Measurements from ENCODE around the gene AQP4. TPM values are rescaled to one million over a fixed set of nuclear protein-coding genes. Genes with fewer than 3 reads are reported as not detected.

AQP4 gene, protein sequence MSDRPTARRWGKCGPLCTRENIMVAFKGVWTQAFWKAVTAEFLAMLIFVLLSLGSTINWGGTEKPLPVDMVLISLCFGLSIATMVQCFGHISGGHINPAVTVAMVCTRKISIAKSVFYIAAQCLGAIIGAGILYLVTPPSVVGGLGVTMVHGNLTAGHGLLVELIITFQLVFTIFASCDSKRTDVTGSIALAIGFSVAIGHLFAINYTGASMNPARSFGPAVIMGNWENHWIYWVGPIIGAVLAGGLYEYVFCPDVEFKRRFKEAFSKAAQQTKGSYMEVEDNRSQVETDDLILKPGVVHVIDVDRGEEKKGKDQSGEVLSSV
- 0.43 TPM for polyA plus RNA-seq (2013, experiment 1 of 4)
- 0.55 TPM for polyA plus RNA-seq (2013, experiment 2 of 4)
- 0.43 TPM for polyA plus RNA-seq (2013, experiment 3 of 4)
- 0.49 TPM for polyA plus RNA-seq (2013, experiment 4 of 4)

DNA sequence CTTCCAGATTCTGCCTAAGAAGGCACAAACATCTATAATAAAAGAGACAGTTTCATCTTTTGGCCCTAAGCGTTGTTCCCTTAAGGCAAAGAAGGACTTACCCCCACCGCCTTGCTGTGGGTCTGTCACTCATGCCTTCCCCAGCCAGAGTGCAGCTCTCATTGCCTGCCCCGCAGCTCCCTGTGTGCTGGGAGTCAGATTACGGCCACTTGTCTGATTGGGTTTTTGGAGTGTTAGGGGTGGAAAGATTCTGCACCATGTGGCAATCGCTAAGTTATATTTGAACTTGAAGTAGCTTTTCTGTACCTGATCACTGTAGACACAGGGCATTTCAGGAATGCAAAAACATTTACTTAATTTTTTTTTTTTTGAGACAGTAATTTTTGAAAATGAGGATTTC lies at the start of gene AQP4:
TSS of gene AQP4 (minus strand) at position 151 of the 400 bp plus-strand sequence. CDS start at position 133, 18 bp downstream.
- Histone ChIP-seq H3K27ac (ENCODE audit: insufficient read depth, low read depth, low read length, poor library complexity, severe bottlenecking) (no peak within 1 kb of the TSS), H3K4me1 (ENCODE audit: control insufficient read depth, insufficient read depth, low read length) (peaks cover 11% of the 10 kb centered on the region), H3K27me3 (ENCODE audit: control insufficient read depth, insufficient read depth, low read length, poor library complexity, severe bottlenecking) (peaks cover 22% of the 10 kb centered on the region), H3K36me3 (ENCODE audit: control insufficient read depth, insufficient read depth, low read length) (no peaks in the 10 kb centered on the region), H3K9me3 (ENCODE audit: control insufficient read depth, low read length) (no peaks in the 10 kb centered on the region), H3K4me3 (ENCODE audit: insufficient read depth, low read depth, low read length) (no peak within 1 kb of the TSS)
- 38 to 42% methylated on average over 5 of the region's 5 CpGs for WGBS, 2 experiments

DNA sequence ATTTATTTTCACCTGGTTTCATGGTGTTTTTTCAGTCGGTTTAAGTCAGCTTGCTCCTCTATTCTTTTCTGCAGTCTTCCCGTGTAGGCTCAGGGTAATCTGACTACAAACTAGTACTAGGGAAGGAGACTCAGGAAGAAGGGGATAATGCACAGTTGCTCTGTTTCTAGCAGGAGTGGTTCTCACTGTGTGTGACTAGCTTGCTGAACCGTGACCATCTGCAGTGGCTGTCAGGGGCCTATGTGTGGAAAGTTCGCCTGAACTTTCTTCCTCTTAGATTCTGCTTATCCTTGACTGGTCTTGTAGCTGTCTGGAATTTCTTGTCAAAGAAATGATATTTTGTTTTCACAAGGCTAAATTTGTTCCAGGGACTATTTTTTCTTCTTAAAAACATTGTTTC lies 46.3 kb upstream of the AQP4 start:
- H3K9me3 ChIP-seq (ENCODE audit: control insufficient read depth, low read length) = no peaks in the 10 kb centered on the region
- no peak overlapping the region for H3K4me3 ChIP-seq (ENCODE audit: insufficient read depth, low read depth, low read length)
- 76% methylated on average over 4 of the region's 4 CpGs for WGBS, 2 experiments
- H3K36me3 ChIP-seq (ENCODE audit: control insufficient read depth, insufficient read depth, low read length) = no peaks in the 10 kb centered on the region
- no peaks in the 10 kb centered on the region for H3K27me3 ChIP-seq (ENCODE audit: control insufficient read depth, insufficient read depth, low read length, poor library complexity, severe bottlenecking)
- no peak overlapping the region for H3K27ac ChIP-seq (ENCODE audit: insufficient read depth, low read depth, low read length, poor library complexity, severe bottlenecking)
- peaks cover 12% of the 10 kb centered on the region for H3K4me1 ChIP-seq (ENCODE audit: control insufficient read depth, insufficient read depth, low read length)

DNA sequence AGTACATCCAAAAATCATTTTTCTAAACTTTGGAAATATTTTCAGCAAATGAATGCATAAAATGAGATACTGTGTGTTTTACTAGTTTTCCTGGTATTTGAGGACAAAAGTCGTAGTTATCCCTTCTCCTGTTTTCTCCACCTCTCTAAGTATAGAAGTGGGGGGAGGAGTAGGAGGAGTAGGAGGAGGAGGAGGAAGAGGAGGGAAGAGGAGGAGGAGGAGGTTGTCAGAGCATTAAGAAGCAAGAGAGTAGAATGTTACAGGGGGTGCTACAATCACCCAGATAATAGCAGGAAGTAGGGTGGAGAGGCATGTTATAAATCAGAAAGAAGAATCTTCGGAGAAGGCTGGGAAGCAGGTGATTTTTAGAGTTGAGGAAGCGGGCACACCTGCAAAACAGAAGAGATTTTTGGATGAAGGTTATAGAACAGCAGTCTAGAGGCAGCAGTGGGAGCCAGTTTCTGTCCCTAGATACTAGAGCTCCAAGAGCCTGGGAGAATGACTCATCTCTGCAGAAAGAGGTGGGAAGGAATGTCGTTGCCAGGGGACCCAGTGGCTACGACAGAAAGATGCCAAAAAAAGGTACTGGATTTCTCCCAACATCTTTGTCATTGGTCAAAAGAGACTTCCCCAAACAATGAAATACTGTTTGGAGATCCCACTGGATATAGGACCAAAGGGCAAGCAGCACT lies 44.2 kb upstream of the AQP4 start:
- 57 to 71% methylated on average over 5 of the region's 5 CpGs for WGBS, 2 experiments
- H3K4me3 ChIP-seq (ENCODE audit: insufficient read depth, low read depth, low read length) = no peak overlapping the region
- no peaks in the 10 kb centered on the region for H3K27me3 ChIP-seq (ENCODE audit: control insufficient read depth, insufficient read depth, low read length, poor library complexity, severe bottlenecking)

DNA sequence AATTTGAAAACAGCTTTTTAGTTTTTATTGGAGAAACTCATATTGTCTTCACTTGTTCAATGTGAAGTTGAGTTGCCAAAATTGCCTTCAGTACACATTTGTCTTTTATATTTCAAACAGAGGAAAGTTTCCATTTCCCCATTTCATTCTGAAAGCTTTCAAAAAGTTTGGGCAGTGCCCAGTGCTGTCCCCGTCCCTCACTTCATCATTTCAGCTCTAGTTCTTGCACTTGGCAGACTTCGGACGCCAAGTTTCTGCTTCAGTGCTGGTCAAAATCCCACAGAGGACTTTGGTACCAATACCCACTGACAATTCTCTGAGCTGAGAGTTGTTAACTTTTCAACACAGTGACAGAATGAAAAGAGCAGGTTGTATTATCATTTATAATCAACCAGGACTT lies 43.4 kb upstream of the AQP4 start:
- Histone ChIP-seq H3K27ac (ENCODE audit: insufficient read depth, low read depth, low read length, poor library complexity, severe bottlenecking) (no peak overlapping the region), H3K4me1 (ENCODE audit: control insufficient read depth, insufficient read depth, low read length) (peaks cover 12% of the 10 kb centered on the region), H3K36me3 (ENCODE audit: control insufficient read depth, insufficient read depth, low read length) (no peaks in the 10 kb centered on the region), H3K27me3 (ENCODE audit: control insufficient read depth, insufficient read depth, low read length, poor library complexity, severe bottlenecking) (no peaks in the 10 kb centered on the region), H3K4me3 (ENCODE audit: insufficient read depth, low read depth, low read length) (no peak overlapping the region), H3K9me3 (ENCODE audit: control insufficient read depth, low read length) (peaks cover 4% of the 10 kb centered on the region)
- WGBS, 2 experiments = 80 to 85% methylated on average over 3 of the region's 3 CpGs

More for the DNA sequence above, 44.2 kb upstream of the AQP4 start:
- no peaks in the 10 kb centered on the region for H3K9me3 ChIP-seq (ENCODE audit: control insufficient read depth, low read length)
- peaks cover 12% of the 10 kb centered on the region for H3K4me1 ChIP-seq (ENCODE audit: control insufficient read depth, insufficient read depth, low read length)
- no peak overlapping the region for H3K27ac ChIP-seq (ENCODE audit: insufficient read depth, low read depth, low read length, poor library complexity, severe bottlenecking)
- H3K36me3 ChIP-seq (ENCODE audit: control insufficient read depth, insufficient read depth, low read length) = no peaks in the 10 kb centered on the region

DNA sequence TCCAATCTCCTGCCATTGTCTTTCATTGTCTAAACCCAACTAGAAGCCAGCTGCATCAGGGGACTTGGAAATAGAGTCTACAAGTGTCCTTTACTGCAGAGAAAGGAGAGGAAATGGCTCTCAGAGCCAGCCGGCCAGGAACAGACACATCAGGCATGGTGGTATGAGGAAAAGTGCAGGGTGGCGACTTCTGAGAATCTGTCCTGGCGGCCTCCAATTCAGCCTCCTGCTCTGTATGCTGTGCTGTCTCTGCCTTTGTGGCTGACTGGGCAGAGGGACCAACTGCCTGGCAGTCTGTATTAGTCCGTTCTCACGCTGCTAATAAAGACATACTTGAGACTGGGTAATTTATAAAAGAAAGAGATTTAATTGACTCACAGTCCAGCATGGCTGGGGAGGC lies 36.8 kb upstream of the AQP4 start:
- peaks cover 6% of the 10 kb centered on the region for H3K9me3 ChIP-seq (ENCODE audit: control insufficient read depth, low read length)
- H3K27ac ChIP-seq (ENCODE audit: insufficient read depth, low read depth, low read length, poor library complexity, severe bottlenecking) = no peak overlapping the region
- no peaks in the 10 kb centered on the region for H3K27me3 ChIP-seq (ENCODE audit: control insufficient read depth, insufficient read depth, low read length, poor library complexity, severe bottlenecking)
- H3K4me3 ChIP-seq (ENCODE audit: insufficient read depth, low read depth, low read length) = no peak overlapping the region
- H3K36me3 ChIP-seq (ENCODE audit: control insufficient read depth, insufficient read depth, low read length) = no peaks in the 10 kb centered on the region
- H3K4me1 ChIP-seq (ENCODE audit: control insufficient read depth, insufficient read depth, low read length) = no peaks in the 10 kb centered on the region
- WGBS, 2 experiments = 91 to 95% methylated on average over 5 of the region's 5 CpGs

DNA sequence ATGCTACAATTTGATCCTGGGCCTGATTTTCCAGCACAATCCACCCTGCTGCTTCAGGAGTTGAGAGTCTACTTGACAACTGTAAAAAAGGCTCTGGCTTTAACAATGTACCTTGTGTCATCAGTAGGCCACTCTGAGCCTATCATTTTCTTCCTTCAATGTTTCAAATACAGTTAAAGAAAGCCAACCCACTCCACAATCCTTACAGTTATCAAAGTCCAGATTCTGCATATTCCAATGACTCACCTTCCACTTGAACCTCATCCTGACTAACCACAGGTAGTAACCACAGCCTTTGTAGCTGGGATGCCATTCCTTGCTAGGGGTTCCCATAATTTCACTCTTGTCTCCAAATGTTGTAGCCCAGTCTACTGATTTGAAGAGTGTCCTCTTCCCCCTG lies 35.5 kb upstream of the AQP4 start:
- Histone ChIP-seq H3K9me3 (ENCODE audit: control insufficient read depth, low read length) (peaks cover 6% of the 10 kb centered on the region), H3K36me3 (ENCODE audit: control insufficient read depth, insufficient read depth, low read length) (no peaks in the 10 kb centered on the region), H3K27me3 (ENCODE audit: control insufficient read depth, insufficient read depth, low read length, poor library complexity, severe bottlenecking) (no peaks in the 10 kb centered on the region), H3K4me3 (ENCODE audit: insufficient read depth, low read depth, low read length) (no peak overlapping the region), H3K27ac (ENCODE audit: insufficient read depth, low read depth, low read length, poor library complexity, severe bottlenecking) (no peak overlapping the region), H3K4me1 (ENCODE audit: control insufficient read depth, insufficient read depth, low read length) (no peaks in the 10 kb centered on the region)

DNA sequence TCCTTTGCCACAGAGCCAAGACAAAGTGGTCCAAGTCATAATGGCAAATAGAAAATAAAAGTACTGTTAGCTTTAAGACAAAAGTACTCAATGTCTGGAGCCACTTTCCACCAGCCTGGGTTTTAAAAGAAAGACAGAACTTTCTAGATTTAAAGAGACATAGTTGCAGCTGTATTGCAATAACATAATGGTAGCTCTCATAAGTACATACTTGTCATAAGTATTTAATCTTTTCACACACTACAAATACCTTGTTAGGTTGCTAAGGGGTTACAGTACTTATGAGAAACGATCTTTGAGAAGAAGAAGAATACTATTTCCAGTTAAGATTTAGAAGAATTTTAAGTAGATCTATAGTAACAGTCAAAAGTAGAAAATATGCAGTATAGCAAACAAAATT lies 28.9 kb upstream of the AQP4 start:
- WGBS, 2 experiments = 100% methylated on average over 1 of the region's 1 CpG; no CpG with 5 or more reads in 1 of the 2 experiments
- H3K4me1 ChIP-seq (ENCODE audit: control insufficient read depth, insufficient read depth, low read length) = no peaks in the 10 kb centered on the region
- H3K36me3 ChIP-seq (ENCODE audit: control insufficient read depth, insufficient read depth, low read length) = no peaks in the 10 kb centered on the region
- no peaks in the 10 kb centered on the region for H3K27me3 ChIP-seq (ENCODE audit: control insufficient read depth, insufficient read depth, low read length, poor library complexity, severe bottlenecking)
- no peak overlapping the region for H3K27ac ChIP-seq (ENCODE audit: insufficient read depth, low read depth, low read length, poor library complexity, severe bottlenecking)
- H3K4me3 ChIP-seq (ENCODE audit: insufficient read depth, low read depth, low read length) = no peak overlapping the region
- no peaks in the 10 kb centered on the region for H3K9me3 ChIP-seq (ENCODE audit: control insufficient read depth, low read length)

DNA sequence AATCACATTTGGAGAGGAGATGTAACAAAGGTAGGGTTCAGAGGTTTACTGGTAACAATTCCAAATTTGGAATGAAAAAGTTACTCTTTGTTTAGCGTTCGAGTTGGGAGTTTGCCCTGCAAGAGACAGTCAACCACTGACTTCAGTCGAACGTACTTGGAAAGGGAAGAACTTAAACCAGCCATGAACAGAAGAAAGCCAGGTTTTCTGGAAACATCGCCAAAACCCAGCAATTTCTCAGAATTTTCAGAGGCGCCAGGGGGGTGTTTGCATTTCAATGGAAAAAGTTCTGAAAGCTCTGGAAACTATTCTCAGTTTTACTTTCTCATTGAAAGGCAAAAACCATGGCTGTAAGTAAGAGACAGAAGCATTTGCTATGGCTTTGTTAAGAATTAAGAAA lies 28.5 kb upstream of the AQP4 start:
- Histone ChIP-seq H3K36me3 (ENCODE audit: control insufficient read depth, insufficient read depth, low read length) (no peaks in the 10 kb centered on the region), H3K27ac (ENCODE audit: insufficient read depth, low read depth, low read length, poor library complexity, severe bottlenecking) (no peak overlapping the region), H3K4me3 (ENCODE audit: insufficient read depth, low read depth, low read length) (no peak overlapping the region), H3K9me3 (ENCODE audit: control insufficient read depth, low read length) (no peaks in the 10 kb centered on the region), H3K4me1 (ENCODE audit: control insufficient read depth, insufficient read depth, low read length) (no peaks in the 10 kb centered on the region), H3K27me3 (ENCODE audit: control insufficient read depth, insufficient read depth, low read length, poor library complexity, severe bottlenecking) (no peaks in the 10 kb centered on the region)
- WGBS, 2 experiments = 24 to 29% methylated on average over 6 of the region's 6 CpGs

DNA sequence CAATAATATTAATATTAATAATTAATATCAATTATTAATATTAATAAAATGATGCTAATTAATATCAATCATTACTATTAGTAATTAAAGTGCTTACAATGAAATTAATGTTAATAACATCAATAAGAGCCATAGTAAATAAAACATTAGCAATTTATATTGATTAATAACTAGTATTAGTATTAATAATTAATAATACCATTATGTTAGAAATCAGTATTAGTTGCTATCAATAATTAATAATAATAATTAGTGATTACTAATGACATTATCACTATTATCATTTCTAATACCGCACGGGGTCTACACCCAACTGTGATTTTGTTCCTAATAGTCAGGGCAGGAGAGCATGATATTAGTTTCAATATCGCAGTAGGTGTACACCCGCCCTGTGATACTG lies 22.8 kb upstream of the AQP4 start:
- no peaks in the 10 kb centered on the region for H3K36me3 ChIP-seq (ENCODE audit: control insufficient read depth, insufficient read depth, low read length)
- no peaks in the 10 kb centered on the region for H3K27me3 ChIP-seq (ENCODE audit: control insufficient read depth, insufficient read depth, low read length, poor library complexity, severe bottlenecking)
- no peaks in the 10 kb centered on the region for H3K4me1 ChIP-seq (ENCODE audit: control insufficient read depth, insufficient read depth, low read length)
- no peak overlapping the region for H3K27ac ChIP-seq (ENCODE audit: insufficient read depth, low read depth, low read length, poor library complexity, severe bottlenecking)
- no peaks in the 10 kb centered on the region for H3K9me3 ChIP-seq (ENCODE audit: control insufficient read depth, low read length)
- no peak overlapping the region for H3K4me3 ChIP-seq (ENCODE audit: insufficient read depth, low read depth, low read length)
- 92 to 98% methylated on average over 4 of the region's 4 CpGs for WGBS, 2 experiments

DNA sequence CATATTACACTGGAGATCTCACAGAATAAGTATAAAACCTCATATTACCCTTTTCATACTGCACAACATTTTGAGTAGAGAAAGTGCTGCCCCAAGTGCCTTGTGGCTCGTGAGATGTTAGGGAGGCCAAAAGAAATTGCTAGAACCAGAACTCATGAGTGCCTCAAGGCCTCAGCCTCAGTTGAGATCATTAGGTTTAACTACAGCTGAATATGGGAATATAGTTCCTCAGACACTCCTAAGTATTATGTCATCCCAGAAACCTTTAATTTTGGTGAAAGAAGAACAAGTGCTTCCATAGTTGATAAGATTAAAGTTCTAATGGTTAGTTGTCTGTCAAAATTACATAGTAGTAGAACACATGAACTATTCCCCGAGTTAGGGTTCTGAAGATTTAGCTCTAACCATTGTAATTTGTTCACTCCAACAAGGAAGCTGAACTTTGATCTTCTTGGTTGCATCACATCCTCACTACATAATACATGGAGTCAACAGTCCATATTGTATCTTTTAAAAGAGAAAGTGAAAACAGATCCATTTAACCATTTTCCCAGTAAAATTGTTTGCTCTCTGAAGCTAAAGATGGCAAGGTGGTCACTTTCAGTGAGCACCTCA lies 9.6 kb upstream of the AQP4 start:
- no peak overlapping the region for H3K27ac ChIP-seq (ENCODE audit: insufficient read depth, low read depth, low read length, poor library complexity, severe bottlenecking)
- WGBS, 2 experiments = 89 to 99% methylated on average over 2 of the region's 2 CpGs
- H3K4me3 ChIP-seq (ENCODE audit: insufficient read depth, low read depth, low read length) = no peak overlapping the region
- no peaks in the 10 kb centered on the region for H3K9me3 ChIP-seq (ENCODE audit: control insufficient read depth, low read length)
- no peaks in the 10 kb centered on the region for H3K27me3 ChIP-seq (ENCODE audit: control insufficient read depth, insufficient read depth, low read length, poor library complexity, severe bottlenecking)
- peaks cover 3% of the 10 kb centered on the region for H3K4me1 ChIP-seq (ENCODE audit: control insufficient read depth, insufficient read depth, low read length)
- H3K36me3 ChIP-seq (ENCODE audit: control insufficient read depth, insufficient read depth, low read length) = no peaks in the 10 kb centered on the region
